GM21737 (cell line): ENCODE measurements around the gene ADGRG1.

Experiments used
- ATAC-seq: cut with Tn5 transposase; IDR thresholded peaks from one replicate; pipeline ENCODE4 v1.9.1; 2021; ENCODE audit warnings: mild to moderate bottlenecking, moderate library complexity; ENCODE audit not compliant: unreplicated experiment

The ADGRG1 gene

DNA sequence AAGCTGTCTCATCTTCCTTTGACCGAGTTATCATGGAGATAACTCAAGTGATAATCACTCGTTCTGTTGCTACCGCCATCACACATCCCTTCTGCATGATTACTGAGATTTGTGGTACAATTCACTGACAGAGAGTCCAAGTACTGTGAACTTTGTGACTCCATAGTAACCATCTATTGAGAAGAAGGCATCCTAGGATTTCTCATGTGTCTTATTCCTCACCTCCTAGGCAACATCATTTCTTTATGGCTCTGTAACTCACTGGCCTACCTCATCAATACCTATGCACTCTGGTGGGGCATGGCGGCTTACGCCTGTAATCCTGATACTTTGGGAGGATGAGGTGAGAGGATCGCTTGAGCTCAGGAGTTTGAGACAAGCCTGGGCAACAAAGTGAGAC lies 85.6 kb downstream of the ADGRG1 start:
- ATAC-seq: no peak
